GM21576 (cell line): ENCODE data around the gene PRKAR1A.
A peak's percentile ranks its signal among the peaks of the same experiment; 100 is the strongest.
"Not testable (repeated sequence)": the region's sequence is repeated elsewhere in the genome, so short reads cannot be mapped to it uniquely, and the experiment has no call there.

Experiments used
- ATAC-seq: cut with Tn5 transposase; IDR thresholded peaks from one replicate; pipeline ENCODE4 v1.9.1; 2021; ENCODE audit warnings: mild to moderate bottlenecking, moderate library complexity; ENCODE audit not compliant: unreplicated experiment

Gene PRKAR1A

DNA sequence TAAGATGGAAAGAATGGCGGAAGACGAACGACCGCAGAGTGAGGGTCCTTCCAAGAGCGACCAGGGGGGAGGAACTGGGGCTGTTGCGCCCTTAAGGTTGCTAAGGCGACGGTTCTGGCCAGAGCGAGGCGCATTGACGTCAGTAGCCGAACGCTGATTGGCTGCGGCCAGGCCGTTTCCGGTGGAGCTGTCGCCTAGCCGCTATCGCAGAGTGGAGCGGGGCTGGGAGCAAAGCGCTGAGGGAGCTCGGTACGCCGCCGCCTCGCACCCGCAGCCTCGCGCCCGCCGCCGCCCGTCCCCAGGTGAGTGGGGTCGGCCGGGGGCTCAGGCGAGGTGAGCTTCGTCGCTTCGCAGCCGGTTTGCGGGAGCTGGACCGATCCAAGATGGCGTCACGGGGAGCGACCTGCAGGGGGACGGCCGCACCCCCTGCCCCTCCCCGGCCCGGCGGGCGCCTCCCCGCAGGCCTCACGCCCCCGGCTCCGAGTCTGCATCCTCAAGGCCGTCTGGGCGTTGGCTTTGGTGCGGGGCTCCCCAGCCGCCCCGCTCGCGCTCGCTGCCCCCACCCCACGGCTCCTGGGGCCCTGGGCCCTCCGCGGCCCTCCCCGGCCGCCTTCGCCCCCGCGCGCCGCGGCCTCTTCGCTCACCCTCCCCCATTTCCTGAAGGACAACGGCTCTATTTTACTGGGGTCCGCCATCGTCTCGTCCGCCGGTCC is at the start of gene PRKAR1A:
Gene PRKAR1A (plus strand): TSS at position 184 of the 713 bp plus-strand sequence. CDS start 2,970 bp downstream, outside the sequence.
- peak; percentile 88 for ATAC-seq

DNA sequence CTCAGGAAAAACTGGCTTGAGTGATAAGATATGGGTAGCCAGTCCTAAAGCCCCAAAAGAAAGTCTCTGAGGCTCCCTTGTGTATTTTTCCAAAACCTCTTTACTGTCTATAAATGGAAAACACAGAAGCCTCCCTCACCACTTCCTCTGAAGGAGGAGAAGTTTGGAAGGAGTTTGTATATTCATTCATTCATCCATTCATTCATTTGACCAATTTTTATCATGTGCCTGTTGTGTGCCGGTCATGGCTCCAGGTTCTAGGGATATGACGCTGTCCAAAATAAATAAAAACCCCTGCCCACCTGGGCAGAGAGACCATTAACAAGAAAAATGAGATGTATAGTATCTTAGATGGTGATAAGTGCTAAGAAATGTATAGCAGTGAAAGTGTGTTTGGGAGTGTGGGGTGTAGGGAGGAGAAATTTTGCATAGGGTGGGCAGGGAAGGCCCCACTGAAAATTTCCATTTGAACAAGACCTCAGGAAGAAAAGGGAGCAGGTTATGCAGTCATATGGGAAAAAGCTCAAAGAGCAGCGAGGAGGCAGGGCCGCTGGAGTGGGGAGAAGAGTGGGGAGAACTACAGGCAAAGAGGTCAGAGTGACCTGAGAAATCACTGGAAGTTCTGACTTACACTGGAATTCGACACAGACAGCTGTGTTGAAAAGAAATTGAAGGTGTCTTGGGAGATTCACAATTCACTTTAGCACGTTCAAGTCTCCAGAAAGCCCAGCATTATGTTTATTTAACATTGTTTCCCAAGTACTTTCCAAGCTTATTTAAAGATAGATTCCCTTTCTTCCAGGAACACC is 48.8 kb upstream of the PRKAR1A start:
- no peak for ATAC-seq

DNA sequence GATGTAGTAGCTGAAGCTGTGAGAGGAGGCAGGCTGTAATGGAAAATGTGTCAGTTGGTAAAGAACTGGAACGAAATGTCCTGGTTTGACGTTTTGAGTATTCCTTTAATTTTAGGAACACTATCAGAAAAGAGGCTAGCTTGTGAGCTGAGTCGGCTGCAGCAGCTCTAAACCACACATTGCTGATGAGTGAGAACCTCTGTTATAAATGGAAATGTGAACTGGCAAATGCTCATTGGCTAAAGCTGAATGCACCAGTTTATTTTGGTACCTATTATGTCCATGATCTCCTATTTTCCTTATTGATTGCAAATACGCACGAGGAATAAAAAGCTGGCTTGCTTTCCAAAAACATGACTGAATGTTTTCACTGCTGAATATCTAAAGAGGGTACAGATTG is 43.9 kb upstream of the PRKAR1A start:
- no peak for ATAC-seq

DNA sequence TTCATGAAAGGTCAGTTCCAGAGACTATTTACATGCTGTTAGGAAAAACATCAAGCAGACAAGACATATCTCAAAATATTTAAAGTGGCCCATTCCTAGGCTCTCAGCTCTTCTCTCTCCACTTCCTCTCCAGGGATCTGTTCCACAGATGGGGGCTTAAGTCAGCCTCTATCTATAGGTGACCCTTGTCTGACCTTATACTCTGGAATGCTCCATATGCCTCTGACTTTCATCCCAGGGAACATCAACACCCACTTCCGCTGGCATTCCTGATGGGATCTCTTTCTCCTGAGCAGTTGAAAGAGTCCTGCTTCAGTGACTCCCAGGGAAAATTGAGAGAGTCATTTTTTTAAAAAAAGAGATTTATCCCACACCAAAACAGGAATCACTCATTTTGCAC is 43.4 kb upstream of the PRKAR1A start:
- ATAC-seq, result no peak

DNA sequence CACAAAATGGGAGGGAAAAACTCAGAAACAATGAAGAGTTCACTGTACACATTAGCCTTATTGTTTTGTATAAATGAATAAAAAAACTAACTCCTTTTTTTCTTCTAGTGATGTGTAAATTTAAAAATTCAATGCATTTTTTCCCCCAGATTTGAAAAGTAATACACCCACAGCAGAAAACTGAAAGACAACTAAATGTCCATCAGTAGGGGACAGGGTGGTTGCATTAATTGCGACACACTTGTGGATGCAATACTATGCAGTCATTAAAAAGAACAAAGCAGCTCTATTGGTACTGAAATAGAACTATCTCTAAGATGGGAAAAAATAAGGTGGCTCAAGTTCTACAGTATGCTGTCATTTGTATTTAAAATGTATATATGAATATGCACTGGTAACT is 41.3 kb upstream of the PRKAR1A start:
- no peak for ATAC-seq

DNA sequence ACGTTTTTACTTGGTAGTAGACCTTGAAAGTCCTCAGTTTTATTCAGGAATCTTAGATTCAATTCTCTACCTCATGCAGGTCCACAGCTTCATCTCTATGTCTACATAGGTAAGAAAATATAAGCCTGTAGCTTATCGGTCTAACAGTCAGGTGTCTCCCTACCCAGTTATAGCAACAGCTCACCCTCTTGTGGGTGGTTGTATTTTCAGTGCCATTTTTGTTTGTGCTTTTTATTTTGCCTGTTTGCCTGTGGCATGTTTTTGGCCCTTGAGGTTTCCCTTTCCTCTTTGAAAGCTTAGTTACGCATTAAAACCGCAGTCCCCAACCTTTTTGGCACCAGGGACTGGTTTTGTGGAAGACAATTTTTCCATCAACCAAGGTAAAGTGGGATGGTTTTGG is 31.3 kb upstream of the PRKAR1A start:
- no peak for ATAC-seq

DNA sequence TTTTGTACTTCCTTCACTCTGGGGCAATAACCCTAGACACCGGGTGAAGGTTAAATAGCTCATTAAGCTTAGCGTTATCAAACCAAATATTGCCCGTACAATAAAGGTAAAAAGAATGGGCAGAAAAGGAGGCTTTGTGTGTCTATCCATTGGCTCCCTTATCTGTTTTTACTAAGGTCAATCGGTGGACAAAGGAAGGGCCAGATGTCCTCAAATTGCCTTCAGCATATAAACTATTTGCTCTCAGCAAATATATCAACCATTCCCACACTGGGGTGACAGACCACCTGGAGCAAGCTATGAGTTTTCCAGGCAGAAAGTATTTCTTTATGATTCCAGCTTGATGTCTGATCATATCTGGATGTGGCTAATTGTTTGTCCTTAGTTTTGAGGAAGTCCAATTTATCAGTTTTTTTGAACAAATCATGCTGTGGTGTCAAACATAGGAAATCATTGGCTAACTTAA is 29.6 kb upstream of the PRKAR1A start:
- no peak for ATAC-seq

DNA sequence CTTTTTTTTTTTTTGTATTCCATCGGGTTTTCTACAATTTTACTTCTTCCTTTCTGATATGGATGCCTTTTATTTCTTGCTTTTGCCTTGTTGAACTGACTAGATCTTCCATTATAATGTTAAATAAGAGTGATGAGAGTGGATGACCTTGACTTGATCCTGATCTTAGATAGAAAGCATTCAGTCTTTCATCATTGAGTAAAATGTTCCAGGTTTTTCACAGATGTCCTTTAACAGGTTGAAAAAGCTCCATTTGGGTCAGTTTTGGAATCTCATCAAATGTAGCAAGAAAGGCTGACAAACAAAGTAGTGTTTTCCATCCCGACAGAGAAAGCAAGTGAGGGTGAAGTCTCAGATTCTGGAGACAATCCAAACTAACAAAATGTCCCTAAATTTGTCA is 27.8 kb upstream of the PRKAR1A start:
- no peak for ATAC-seq

DNA sequence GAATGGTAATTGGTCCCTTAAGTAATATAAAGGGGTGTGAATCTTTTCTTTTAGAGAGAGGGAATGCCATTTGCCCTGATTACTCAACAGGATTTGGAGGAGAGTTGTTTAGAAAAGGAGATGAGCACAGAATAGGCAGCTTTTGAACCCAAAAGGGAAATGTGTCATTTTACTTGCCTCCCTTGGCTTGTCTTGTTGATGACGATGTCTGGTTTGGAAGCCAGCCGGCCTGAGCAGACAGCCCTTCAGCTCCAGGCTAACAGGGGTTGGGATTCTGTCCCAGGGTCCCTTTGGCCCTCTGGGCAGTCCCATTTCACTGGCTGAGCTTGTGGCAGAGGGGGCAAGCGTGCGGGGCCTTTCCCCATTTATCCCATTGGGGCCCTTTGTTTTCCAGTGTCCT is 22.3 kb upstream of the PRKAR1A start:
- ATAC-seq, result no peak

DNA sequence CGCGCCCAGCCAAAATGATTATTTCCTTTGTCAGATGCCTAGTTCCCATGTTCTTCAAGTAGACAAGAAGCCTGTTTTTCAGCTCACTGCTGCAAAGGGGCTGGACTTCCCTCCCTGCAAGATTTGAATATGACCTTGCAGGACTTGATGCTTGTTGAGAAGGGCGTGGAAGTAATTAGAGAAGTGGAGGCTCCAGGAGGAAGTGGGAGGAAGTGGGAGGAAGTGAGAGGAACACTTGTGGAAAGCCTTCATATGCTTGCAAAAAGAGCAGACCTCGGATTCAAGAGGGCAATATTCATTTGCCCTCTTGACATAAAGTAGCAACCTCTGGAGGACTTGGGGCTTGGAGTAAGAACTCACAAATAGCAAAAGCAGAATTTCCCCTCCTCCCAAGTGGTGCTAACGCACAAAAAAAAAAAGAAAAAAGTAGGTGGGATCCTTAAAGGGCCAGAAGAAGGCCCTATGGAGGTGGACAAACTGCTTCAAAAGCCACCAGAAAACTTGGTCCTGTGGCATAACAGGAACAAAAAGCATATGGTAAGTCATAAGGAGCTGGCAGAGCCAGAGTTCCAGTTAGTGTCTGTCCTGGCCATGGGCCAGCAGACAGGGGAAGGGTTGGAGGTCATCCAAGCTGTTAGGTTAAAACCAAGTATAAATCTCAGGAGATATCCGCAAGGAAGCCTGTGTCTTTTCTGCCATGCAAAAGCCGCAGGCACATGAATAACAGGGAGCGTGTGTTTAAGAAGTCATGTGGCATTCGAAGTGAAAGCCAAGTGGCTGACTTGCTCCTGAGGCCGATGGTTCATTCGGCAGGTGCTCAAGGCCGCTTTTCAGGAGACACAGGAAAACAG is 20.6 kb upstream of the PRKAR1A start:
- ATAC-seq, result no peak

DNA sequence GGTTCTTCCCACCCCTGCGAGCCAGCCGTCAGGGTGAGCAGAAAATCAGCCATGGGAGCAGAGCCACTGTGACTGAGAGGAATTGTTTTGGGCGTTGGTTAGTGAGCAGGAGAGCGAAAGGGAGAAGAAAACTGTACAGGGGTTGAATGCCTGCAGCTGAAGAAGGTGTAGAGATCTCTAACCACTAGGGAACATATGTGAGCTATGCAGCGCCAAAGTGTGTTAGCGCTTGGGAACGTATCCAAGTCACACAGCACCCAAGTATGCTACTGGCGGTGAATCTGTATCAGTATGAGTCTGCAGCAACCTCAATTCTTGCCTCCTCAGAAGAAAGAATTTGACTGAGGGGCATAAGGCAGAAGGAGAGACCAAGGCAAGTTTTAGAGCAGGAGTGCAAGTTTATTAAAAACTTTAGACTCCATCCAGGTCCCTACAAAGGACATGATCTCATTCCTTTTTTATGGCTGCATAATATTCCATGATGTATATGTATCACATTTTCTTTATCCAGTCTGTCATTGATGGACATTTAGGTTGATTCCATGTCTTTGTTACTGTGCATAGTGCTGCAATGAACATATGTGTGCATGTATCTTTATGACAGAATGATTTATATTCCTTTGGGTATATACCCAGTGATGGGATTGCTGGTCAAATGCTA is 19.7 kb upstream of the PRKAR1A start:
- not testable (repeated sequence) for ATAC-seq

DNA sequence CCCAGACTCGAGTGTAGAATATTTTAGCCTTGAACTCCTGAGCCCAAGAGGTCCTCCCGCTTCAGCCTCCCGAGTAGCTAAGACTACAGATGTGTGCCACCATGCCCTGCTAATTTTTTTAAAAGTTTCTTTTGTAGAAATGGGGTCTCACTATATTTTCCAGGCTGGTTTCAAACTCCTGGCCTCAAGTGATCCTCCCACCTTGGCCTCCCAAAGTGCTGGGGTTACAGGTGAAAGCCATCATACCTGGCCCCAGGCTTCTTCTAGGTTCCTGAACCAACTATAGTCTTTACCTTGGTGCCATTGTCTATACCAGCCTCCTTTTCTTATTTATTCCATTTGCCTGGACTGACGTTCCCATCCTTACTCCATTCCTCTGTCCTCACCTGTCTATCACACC is 17.1 kb upstream of the PRKAR1A start:
- ATAC-seq, result no peak

DNA sequence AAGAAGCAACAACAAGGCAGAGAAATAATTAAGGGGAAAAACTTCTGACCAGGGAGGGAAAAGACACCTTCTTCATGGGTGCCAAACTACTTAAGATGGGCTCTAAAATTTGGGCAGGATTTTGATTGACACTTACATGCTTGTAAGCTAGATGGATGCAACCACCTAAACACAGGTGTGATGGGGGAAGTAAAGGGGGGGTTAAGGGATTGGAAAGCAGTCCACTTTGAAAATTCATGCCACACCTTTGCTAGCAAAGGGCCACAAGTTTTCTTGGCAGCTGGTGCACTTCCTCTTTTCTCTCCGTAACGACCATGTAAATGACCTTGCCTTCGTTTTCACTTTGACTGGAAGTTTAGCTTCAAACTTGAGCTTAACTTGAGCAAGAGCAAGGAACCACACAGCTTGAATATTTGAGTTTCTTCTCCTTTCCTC is 14.3 kb upstream of the PRKAR1A start:
- peak; percentile 97 for ATAC-seq

DNA sequence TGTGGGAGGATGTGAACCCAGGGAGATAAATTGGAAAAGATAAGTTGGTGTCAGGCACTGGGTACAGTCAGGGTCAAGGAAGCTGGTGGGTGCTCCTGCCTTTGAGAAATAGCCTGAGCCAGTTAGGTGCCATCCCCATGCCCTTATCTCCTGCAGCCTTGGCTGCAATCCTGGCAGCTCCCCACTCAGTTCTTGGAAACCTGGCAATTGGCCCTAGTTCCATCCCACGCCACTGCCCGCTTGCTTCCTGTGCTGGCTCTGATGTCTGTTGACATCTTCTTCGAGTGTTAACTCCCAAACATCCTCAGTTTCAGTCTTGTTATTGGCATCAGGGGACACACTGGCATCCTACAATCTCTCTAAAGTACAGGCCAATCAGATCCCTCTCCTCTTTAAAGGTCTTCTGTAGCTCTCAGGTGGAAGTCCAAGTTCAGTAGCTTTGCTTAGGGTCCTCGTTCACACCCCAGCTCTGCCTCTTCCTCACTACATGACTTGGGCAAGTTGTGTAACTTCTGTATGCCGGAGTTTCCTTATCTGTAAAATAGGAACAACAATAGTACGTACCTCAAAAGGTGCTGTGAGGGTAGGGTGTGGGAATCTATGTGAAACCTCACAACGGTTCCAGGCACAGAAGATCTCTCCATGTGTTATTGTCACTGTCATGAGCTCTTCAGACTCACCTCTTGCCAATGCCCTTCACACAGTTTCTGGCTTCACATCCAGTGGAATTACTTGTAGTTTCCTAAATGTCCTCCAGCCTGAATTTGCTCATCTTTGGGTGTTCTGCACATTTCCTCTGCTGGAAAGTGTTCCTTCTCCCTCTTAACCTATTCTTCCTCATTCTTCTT is 13.5 kb upstream of the PRKAR1A start:
- ATAC-seq, result peak; percentile 28

DNA sequence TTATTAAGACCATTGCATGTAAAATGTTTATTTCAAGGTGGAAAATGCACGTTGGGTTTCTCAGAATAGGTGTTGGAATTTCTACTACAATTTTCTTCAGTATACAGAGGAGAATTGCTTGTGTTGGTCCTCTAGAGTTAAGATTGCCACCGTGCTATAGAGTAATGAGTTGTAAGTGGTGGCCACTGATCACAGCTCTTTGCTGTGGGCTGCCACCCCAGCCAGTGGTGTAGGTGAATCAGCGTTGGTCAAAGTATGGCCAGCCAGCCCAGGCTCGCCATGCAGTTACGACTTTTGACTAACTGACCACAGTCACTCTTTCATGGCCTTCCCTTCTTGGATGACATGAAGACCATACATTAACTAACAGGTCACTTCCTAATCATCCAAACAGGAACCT is 12.6 kb upstream of the PRKAR1A start:
- ATAC-seq, result no peak

DNA sequence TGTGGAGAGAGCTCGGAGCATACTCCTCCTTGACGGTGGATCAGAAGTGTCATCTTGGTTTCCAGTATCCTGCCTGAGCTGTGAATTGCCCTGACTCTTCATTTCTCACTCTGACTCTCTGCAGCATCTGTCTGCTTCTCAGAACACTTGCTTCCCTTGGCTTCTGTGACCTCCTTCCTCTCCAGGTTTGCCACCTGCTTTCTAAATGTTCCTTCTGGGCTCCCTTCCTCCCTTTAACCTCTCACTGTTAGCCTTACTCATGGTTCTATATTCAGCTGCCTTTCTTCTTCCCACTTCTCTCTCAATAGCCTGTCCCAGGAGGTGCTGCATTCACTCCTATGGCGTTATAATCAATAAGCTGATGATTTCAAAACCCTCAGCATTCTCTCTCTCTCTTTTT is 11.2 kb upstream of the PRKAR1A start:
- no peak for ATAC-seq

DNA sequence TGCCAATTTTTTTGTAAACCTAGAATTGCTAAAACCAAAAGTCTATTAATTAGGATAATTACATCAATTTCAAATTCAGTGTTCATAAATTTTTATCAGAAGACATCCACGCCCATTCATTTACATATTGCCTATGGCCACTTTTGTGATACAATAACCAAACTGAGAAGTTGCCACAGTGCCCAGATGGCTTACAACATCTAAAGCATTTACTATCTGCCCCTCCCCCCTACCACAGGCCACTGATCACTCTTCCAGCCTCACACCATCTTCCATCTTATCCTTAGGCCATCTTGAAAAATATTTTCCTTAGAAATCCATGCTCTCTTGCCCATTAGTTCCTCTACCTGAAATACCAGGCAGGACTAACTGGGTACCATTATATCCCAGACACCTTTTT is 6.3 kb upstream of the PRKAR1A start:
- no peak for ATAC-seq

DNA sequence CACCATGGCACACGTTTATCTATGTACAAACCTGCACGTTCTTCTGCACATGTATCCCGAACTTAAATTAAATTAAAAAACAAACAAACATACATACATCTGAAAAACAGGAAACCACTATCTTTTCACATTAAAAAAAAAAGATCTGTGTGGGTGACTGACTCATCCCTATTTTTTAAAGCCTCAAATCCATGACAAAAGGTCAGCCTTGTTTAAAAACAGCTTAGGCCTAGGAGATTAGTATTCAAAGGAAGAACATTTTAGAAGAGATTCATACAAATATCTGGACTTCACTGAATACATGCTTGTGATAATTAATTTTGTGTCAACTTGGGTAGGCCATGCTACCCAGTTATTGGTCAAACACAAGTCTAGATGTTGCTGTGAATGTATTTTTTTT is 4.7 kb upstream of the PRKAR1A start:
- ATAC-seq, result no peak

DNA sequence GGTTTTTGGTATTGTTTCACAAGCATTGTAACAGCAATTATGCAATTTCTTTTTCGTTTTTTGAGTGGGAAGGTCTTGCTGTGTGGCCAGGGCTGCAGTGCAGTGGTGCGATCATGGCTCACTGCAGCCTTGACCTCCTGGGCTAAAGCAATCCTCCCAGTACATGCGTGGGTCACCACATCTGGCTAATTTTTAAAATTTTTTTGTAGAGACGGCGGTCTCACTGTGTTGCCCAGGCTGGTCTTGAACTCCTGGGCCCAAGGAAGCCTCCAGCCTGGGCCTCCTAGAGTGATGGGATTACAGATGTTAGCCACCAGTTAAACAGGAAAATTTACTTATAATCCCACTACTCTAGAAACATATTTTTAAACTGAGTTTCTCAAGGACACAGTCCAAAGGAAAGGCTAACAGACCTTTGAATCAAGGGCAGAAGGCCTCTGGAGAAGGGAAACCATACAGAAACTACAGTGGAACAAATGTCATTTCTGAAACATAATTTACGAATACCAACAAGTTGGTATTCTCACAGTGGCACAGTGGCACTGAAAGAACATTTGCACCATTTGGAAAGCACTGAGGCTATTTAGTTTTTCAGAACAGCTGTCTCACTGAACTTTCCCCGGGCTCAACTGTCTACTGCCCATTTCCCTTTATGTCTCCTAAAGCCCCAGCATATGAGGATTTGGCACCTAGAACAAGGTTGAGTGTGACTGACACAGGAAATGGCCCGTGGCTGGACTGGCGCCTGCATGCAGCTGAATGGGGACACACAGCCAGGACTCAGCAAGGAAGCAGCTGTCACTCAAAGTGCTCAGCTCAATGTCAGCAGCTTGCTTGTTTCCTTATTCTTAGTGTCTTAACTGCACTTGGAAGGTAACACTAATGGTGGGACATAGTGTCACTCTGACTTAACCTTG is 2.8 kb upstream of the PRKAR1A start:
- ATAC-seq, result no peak
